RWPE1 (cell line): ENCODE measurements around the gene PADI3.
A peak's percentile ranks its signal among the peaks of the same experiment; 100 is the strongest.
"Not testable (repeated sequence)": the region's sequence is repeated elsewhere in the genome, so short reads cannot be mapped to it uniquely, and the experiment has no call there.

ENCODE experiments used
- CTCF ChIA-PET: fragments of 350-600 bp; sonication (Branson Sonifier 250); formaldehyde crosslinking; extraction: SDS; loops from one replicate; lab custom pipeline; 2021; lab: Yijun Ruan, JAX
- POLR2A ChIA-PET: fragments of 400-600 bp; formaldehyde crosslinking; extraction: SDS; loops from one replicate; lab custom pipeline; 2020; ENCODE audit warnings: antibody characterized with exemption; ENCODE audit not compliant: low non-redundant PET; lab: Yijun Ruan, JAX
- DNase-seq: peaks from one replicate; pipeline ENCODE4 v3.0.0; 2012; ENCODE audit warnings: low spot score
- H3K27ac ChIP-seq: fragments of 450-650 bp; 2 replicates; pipeline ENCODE4 v1.5.1; 2017
- TF ChIP-seq, protein P1 (sequence below): fragments of 450-650 bp; conservative IDR thresholded peaks from 2 replicates; pipeline ENCODE4 v1.5.1; 2017; ENCODE audit warnings: low read depth, mild to moderate bottlenecking

Gene PADI3

DNA sequence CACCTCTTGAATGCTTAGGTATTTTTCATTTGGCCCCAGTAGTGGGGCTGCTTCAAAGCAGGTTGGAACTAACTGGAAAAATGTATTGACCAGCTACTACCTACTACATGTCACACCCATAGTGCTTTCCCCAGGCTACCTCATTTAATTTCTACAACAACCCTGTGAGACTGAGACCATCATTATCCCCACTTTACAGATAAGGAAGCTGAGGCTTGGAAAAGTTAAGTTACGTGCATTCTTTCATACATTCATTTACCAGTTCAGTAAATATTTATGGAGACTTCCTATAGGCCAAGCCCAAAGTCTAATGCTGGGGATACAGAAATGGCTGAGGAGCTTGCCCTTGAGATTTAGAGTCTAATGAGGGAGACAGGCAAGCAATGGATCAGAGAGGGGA, 14.5 kb upstream of the PADI3 start:
- CTCF ChIA-PET: interaction anchor here (0.6 to 2.5 kb wide), 4 partner anchors 21 to 134 kb away, joined by 3 to 19 read pairs (median 3); no protein-coding TSS in a partner anchor
- DNase-seq: no peak
- TF ChIP-seq, protein P1, sequence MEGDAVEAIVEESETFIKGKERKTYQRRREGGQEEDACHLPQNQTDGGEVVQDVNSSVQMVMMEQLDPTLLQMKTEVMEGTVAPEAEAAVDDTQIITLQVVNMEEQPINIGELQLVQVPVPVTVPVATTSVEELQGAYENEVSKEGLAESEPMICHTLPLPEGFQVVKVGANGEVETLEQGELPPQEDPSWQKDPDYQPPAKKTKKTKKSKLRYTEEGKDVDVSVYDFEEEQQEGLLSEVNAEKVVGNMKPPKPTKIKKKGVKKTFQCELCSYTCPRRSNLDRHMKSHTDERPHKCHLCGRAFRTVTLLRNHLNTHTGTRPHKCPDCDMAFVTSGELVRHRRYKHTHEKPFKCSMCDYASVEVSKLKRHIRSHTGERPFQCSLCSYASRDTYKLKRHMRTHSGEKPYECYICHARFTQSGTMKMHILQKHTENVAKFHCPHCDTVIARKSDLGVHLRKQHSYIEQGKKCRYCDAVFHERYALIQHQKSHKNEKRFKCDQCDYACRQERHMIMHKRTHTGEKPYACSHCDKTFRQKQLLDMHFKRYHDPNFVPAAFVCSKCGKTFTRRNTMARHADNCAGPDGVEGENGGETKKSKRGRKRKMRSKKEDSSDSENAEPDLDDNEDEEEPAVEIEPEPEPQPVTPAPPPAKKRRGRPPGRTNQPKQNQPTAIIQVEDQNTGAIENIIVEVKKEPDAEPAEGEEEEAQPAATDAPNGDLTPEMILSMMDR: no peak
- H3K27ac ChIP-seq: peak overlapping the region; percentile 100
- POLR2A ChIA-PET: no interaction called here

GRCh38 chr1:17235135-17235885, 13.6 kb upstream of the PADI3 start:
- TF ChIP-seq, protein P1: no peak
- H3K27ac ChIP-seq: peak overlapping the region; percentile 78
- ChIA-PET CTCF (interaction anchor here (0.5 to 2.5 kb wide), 4 partner anchors 22 to 110 kb away, joined by 3 to 19 read pairs (median 4); no protein-coding TSS in a partner anchor), POLR2A (no interaction called here)
- no peak for DNase-seq

DNA sequence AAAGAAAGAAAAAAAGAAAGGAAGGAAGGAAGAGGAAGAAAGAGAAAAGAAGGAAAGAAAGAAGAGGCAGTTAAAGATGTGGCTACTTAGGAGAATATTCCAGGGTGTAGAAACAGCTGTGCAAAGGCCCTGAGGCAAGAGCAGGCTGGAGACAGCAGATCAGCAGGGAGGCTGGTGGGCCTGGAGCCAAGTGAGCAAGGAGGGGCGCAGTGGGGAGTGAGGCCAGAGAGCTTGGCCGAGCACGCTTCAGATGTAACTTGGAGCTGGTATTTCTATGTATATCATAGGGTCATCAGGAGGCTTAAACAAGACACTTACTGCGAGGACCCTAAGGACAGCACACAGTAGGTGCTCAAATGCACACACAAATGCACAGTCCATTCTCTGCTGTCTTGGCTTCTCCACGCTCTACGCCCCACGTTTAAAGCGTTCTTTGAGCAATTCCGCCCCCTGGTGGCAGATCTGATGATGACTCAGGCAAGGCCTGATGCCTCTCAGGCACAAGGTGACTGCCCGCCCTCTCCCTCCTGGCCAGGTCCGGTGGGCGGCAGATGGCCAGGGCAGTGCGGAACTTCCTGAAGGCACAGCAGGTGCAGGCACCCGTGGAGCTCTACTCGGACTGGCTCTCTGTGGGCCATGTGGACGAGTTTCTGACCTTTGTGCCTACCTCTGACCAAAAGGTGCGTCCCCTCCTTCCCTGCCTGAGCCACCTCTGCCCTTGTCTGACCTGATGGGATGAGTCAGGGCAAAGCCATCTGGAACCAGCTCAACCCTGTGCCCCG, 11.9 kb upstream of the PADI3 start:
- TF ChIP-seq, protein P1: peak; percentile 80
- CTCF ChIA-PET: interaction anchor here (0.5 to 2.4 kb wide), 22 partner anchors 9 to 297 kb away, joined by 3 to 58 read pairs (median 4); partner anchors contain the start of gene PADI2
- peak; percentile 75 for DNase-seq
- peak overlapping the region; percentile 78 for H3K27ac ChIP-seq
- POLR2A ChIA-PET: no interaction called here

DNA sequence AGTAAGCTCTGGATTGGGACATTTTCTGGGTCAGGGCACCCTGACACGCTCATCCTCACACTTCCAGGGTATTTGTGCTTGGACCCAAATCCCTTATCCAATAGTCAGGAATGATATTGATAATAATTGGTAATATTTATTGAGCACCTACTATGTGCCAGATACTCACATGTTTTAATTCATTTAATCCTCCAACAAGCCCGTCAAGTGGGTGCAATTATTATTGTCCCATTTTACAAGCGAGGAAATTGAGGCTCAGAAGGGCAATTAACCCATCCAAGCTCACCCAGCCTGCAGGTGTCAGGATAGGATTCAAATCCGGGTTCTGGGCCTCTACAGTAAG, 11.4 kb upstream of the PADI3 start:
- H3K27ac ChIP-seq: peak overlapping the region; percentile 78
- TF ChIP-seq, protein P1: no peak
- POLR2A ChIA-PET: no interaction called here
- DNase-seq: no peak
- CTCF ChIA-PET: interaction anchor here (0.6 to 2.4 kb wide), 18 partner anchors 8 to 298 kb away, joined by 3 to 58 read pairs (median 4); no protein-coding TSS in a partner anchor

GRCh38 chr1:17239420-17239819, 9.5 kb upstream of the PADI3 start:
- ChIA-PET POLR2A (no interaction called here), CTCF (interaction anchor here (2.9 kb wide), 1 partner anchor 114 kb away, joined by 17 read pairs; no protein-coding TSS in a partner anchor)
- TF ChIP-seq, protein P1: no peak
- peak; percentile 41 for DNase-seq
- H3K27ac ChIP-seq: peak overlapping the region; percentile 78

GRCh38 chr1:17241011-17241779, 7.7 kb upstream of the PADI3 start:
- POLR2A ChIA-PET, DNase-seq: not testable (repeated sequence)
- CTCF ChIA-PET: interaction anchor here (0.8 to 2.9 kb wide), 2 partner anchors 28 to 116 kb away, joined by 4 to 17 read pairs; no protein-coding TSS in a partner anchor
- H3K27ac ChIP-seq: peak overlapping the region; percentile 78

DNA sequence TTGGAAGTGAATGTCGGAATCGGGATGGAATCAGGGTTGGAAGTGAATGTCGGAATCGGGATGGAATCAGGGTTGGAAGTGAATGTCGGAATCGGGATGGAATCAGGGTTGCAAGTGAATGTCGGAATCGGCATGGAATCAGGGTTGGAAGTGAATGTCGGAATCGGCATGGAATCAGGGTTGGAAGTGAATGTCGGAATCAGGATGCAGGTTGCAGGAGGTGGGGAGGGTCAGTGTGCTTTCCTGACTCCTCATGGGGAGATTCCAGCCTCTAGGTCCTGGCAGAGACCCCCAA, 7.2 kb upstream of the PADI3 start:
- H3K27ac ChIP-seq: peak overlapping the region; percentile 64
- POLR2A ChIA-PET, DNase-seq: not testable (repeated sequence)
- CTCF ChIA-PET: interaction anchor here (0.6 to 2.9 kb wide), 2 partner anchors 29 to 117 kb away, joined by 5 to 17 read pairs; no protein-coding TSS in a partner anchor
